Activated effector memory CD4-positive, alpha-beta T cell treated with anti-CD3 and anti-CD28 coated beads, Interleukin-2, amount 50 U/mL, for 16 hours (primary cell): ENCODE results near the gene GSN.
A peak's percentile ranks its signal among the peaks of the same experiment; 100 is the strongest.

Experiments
- DNase-seq: peaks from one replicate; pipeline ENCODE4 v3.0.0-alpha.2; 2020

GSN gene

DNA sequence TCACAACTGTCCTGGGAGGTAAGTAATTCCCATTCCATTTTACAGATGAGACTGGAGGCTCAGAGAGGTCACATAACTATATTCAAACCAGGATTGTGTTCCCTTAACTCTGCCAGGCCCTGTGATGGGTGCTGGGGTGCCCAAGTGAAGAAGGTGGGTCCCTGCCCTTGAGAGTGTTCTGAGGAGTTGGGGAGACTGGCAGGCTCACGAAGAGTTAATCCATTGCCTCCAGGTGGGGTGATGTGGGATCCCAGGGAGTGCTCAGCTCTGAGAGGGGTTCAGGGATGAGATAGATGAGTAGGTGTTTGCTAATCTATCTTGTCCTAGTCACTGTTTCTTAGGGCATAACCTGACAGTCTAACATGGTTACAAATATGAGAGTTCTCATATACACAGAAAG is 36.7 kb downstream of the GSN start:
- no peak for DNase-seq

DNA sequence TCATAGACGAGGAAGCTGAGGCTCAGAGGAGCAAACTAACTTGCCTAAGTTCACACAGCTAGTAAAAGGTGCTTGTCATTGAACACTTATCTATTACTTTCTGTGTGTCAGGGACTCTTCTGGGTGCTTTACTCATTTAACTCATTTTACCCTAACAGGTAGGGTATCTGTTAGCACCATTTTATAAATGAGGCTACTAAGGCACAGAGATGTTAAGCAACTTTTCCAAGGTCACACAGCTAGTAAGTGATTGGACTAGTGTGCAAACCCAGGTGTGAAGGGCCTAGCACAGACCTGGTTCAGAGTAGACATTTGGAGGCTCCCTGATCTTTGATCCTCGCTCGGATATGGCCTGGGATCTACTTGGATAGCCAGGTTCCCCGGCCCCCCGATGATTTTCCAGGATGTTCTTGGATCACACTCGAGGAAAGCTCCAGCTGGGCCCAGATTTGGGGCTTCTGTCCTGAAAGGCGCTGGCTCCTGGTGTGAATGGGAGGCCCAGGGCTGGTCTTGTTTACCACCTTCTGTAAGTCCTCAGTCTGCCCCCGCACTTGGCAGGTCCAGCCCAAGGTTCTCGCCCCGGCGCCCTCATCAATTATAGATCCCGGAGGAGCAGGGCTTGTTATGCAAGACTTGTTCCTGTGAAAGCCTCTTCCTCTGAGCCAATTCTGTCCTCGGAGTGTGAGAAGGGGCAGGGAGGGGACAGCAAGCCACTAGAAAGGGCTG is 37.5 kb downstream of the GSN start:
- DNase-seq, result no peak

DNA sequence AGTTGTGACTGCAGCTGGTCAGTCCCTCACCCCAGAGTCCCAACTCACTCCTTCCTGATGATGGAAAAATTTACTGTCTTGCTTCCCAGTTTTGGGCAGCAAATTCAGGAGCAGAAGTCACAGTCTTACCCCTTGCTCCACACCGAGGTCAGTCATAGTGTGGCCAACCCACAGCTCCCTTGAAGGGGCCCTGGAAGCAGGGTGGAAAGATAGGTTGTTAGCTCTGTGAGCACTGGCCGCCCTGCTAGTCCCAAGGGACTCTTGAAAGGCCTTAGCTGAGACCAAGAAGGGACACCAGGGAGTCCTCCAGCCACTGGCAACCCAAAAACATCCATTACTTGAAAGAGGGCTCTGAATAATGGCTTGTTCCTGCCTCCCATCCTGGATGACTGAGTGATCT is 40.0 kb downstream of the GSN start:
- DNase-seq, result no peak

DNA sequence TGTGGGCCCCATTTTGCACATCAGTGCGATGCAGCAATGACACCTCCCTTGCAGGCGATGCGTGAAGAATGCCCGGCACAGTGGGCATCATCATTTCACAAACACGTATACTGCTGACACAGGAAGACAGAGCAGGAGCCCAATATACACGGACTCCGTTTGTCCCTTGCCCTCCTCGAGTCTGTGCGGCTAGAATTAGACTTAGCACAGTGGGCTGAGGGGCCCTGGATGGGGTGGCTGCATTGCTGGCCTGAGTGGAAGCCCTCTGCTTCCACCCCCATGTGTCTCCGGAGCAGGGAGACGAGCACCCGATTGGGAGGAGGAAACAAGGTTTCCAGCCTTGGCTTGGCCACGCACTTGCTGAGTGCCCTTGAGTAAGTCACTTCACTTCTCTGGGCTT is 40.8 kb downstream of the GSN start:
- DNase-seq, result no peak

DNA sequence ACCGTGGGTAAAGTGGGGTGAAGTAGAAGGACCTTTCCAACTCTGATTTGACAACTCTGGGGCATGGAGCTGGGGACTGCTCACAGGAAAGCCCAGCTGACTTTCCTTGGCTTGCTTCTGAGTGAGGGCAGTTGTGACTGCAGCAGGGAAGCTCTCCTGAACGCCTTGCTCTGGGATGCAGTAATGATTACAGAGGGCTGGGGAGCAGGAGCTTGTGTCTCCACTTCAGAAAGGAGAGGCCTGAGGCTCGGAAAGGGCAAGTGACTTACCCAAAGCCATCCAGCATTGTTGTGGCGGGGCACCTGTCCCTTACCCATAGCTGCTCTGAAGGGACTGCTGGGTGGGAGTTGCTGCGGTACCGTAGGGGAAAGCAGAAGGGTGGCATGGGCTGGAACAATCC is 41.2 kb downstream of the GSN start:
- DNase-seq, result no peak

DNA sequence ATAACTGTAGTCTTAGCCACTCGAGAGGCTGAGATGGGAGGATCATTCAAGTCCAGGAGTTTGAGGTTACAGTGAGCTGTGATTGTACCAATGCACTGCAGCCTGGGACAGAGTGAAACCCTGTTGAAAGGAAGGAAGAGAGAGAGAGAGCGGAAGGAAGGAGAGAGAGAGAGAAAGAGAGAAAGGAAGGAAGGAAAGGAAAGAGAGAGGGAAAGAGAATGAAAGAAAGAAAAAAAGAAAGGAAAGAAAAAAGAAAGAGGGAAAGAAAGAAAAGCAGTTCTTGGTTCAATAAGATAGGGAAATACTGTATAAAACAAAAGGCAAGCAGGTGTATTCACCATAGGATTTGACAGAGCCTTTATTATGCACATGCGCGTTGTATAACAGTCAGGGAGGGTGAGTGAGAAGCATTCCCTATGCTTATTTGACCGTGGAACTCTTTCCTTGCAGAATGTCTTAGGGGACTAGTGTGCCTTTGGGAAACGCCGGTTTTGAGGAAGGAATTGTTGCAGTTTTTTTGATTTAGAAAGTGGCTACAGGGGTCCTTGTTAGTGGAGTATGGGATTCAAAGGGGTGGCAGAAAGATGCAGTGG is 42.0 kb downstream of the GSN start:
- no peak for DNase-seq

DNA sequence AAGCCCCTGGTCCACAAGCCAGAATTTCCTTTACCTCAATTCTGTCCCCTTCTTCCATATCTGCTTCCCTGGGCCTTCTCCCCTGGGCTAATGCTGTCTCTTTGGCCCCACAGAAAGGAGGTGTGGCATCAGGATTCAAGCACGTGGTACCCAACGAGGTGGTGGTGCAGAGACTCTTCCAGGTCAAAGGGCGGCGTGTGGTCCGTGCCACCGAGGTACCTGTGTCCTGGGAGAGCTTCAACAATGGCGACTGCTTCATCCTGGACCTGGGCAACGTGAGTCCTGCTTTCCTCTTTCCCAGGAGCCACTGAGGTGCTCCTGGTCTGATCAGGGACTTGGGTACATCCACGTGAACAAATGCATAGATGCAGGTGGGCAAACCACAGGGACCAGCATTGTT is 42.6 kb downstream of the GSN start:
- DNase-seq, result no peak

DNA sequence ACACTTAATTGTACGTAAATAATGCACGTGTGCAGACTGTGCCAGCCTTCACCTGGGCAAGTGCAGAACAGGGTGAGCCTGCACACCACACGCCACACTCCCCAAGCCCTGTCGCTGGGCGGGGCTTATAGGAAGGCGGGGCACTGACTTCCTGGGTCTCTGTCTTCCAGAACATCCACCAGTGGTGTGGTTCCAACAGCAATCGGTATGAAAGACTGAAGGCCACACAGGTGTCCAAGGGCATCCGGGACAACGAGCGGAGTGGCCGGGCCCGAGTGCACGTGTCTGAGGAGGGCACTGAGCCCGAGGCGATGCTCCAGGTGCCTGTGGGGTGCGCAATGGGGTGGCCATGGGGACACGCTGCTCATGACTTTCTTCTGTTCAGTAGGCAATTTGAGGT is 44.2 kb downstream of the GSN start:
- peak; percentile 8 for DNase-seq

DNA sequence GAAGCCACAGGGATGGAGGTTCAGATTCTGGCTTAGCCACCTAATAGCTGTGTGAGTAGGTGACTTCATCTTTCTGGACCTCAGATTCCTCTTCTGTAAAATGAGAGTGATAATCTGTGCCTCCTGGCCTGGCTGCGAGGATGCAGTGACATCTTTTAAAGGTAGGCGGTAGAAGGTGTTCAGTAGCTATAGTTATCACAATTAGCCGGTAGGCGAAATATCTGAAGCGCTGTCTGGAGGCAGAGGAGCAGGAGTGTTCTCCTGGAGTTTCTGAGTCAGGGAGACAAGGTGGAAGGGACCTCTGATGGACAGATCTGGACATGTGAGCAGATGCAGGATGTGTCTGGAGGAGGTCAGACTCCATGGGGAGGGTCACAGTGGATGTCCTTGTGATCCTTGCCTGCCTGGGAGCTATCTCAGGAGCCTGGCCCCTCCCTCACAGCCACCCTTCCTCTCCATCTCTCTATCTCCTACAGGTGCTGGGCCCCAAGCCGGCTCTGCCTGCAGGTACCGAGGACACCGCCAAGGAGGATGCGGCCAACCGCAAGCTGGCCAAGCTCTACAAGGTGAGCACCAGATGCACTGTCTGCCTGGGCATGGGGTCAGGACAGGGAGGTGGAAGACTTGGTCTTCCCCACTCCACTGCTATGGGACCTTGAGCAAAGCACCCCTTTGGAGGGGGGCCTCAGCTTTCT is 45.6 kb downstream of the GSN start:
- peak; percentile 58 for DNase-seq

DNA sequence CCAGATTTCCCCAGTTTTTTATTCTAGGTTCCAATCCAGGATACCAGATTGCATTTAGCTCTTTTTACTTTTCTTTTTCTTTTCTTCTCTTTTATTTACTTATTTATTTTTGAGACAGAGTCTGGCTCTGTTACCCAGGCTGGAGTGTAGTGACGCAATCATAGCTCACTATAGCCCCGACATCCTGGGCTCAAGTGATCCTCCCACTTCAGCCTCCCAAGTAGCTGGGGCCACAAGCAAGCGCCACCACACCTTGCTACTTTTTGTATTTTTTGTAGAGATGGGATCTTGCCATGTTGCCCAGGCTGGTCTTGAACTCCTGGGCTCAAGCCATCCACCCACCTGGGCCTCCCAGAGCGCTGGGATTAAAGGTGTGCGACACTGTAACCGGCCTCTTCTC is 48.4 kb downstream of the GSN start:
- no peak for DNase-seq

DNA sequence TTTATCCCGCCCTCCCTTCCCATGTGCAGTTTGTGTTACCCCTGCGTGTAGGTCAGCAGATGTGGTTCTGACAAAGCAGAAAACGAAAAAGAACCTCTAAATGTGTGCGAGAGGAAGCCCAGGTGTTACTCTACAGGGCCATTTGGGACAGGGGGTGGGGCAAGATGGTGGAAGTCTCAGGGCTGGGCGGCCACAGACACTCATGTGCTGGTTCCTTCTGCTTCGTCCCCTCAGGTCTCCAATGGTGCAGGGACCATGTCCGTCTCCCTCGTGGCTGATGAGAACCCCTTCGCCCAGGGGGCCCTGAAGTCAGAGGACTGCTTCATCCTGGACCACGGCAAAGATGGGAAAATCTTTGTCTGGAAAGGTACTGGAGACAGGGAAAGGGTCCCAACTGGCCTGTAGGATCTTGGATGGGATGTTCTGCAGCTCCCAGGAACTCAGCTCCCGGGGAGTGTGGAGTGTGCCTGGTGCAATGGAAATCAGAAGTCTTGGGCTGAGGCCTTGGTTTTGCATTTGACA is 49.0 kb downstream of the GSN start:
- no peak for DNase-seq

DNA sequence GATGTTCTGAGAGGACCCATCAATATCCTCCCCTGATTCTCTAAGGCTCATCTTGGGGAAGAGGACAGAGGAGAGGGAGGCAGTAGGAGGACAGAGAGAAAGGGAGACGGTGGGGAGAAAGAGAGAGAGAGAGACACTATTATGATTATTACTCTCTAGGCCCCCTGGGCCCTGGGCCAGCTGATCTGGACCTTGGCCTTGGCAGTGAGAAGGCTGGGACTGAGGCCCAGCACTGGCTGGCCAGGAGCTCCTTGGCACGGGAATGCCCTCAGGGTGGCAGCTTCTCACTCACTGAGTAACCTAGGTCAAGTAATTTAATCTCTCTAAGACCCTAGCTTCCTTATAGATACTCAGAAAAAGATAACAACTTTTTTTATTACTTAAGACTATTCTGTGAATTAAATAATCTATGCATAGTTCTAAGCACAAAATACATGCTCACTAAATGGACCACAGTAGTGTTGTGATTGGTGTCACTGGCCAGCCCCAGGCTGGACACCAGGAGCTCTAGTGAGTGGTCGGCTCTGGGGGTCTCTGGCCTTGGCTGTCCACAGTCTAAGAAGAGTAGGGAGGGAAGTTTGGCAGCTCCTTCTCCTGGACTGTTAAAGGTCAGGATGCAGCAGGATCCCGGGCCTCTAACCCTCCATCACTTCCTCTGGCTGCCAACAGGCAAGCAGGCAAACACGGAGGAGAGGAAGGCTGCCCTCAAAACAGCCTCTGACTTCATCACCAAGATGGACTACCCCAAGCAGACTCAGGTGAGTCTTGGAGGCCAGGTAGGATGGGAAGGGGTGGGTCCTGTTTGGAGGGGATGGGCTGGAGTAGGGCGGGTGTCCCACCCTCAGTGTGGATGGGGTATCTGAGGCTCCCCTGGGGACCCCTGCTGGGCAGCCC is 50.0 kb downstream of the GSN start:
- no peak for DNase-seq

DNA sequence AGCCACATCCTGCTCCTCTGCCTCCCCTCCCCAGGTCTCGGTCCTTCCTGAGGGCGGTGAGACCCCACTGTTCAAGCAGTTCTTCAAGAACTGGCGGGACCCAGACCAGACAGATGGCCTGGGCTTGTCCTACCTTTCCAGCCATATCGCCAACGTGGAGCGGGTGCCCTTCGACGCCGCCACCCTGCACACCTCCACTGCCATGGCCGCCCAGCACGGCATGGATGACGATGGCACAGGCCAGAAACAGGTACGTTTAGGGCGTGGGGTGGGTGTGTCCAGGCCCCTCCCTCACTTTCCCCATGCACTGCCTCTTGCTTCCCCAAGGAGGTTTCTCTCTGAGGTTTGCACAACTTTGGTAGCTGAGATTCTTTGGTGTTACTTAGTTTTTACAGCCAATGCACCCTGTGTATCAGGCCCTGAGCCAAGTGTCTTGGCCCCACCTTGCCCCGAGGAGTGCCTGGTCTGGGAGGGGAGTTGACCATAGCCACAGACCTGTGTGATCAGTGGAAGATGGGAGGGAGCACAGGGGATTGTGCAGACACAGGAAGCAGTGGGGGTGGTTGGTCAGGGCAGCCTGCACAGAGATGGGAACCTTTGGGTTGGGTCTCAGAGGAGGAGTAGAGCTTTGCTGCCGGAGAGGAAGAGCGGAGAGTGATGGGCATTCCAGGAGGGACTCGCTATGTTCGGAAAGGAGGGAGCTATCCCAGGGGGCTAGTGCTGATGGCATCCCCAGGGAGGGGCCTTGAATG is 50.8 kb downstream of the GSN start:
- no peak for DNase-seq

DNA sequence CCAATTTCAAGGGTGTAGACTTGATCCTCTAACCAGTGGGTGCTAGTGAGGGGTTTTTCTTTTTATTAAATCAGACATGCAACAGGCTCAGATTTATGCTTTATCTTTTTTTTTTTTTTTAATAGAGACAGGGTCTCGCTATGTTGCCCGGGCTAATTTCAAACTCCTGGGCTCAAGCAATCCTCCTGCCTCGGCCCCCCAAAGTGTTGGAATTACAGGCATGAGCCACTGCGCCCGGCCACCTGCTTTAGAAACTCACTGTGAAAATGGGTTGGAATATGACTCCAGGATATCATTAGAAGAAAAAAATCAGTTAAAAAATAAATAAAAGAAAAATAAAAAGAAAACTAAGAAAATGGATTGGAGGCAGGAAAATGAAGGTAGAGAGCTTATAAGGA is 51.4 kb downstream of the GSN start:
- no peak for DNase-seq

DNA sequence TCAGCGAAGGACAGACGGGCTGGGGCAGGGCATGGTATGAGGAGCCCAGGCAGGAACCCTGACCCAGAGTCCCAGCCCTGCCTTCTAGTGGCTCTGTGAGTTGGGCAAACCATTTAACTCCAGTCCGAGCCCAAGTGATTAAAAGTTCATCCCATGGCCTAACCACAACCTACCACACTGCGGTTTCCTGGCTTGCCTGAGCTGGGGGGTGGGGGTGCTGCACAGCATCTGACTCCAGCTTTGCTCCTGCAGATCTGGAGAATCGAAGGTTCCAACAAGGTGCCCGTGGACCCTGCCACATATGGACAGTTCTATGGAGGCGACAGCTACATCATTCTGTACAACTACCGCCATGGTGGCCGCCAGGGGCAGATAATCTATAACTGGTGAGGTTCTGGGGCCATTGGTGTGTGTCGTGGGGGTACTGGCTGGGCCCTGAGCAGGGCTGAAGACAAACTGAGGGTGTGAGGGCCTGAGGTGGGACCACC is 53.1 kb downstream of the GSN start:
- DNase-seq, result no peak

DNA sequence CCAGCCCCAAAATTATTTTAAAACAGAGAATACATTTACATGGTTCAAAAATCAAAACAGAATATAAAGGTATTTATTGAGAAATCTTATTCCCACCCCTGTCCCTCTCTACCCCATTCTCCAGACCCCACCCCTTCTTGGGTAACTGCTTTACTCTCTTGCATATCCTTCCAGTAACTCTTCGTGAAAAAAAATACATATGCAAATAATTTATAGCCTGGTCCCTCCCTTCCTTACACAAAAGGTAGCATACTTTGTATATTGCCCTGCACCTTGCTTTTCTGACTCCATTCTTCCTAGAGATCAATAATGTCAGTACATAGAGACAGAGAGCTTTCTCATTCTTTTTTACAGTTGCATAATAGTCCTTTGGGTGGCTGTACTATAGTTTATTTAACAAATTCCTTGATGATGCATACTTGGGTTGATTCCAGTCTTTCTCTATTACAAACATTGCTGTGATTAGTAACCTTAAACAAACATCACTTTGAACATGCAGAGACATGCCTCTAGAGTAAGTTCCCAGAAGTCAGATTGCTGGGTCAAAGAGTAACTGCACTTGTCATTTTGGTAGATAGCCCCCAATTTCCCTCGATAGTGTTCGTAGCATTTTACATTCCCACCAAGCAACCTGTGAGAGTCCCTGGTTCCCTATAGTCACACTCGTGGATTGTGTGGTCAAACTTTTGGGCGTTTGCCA is 54.2 kb downstream of the GSN start:
- DNase-seq, result no peak

DNA sequence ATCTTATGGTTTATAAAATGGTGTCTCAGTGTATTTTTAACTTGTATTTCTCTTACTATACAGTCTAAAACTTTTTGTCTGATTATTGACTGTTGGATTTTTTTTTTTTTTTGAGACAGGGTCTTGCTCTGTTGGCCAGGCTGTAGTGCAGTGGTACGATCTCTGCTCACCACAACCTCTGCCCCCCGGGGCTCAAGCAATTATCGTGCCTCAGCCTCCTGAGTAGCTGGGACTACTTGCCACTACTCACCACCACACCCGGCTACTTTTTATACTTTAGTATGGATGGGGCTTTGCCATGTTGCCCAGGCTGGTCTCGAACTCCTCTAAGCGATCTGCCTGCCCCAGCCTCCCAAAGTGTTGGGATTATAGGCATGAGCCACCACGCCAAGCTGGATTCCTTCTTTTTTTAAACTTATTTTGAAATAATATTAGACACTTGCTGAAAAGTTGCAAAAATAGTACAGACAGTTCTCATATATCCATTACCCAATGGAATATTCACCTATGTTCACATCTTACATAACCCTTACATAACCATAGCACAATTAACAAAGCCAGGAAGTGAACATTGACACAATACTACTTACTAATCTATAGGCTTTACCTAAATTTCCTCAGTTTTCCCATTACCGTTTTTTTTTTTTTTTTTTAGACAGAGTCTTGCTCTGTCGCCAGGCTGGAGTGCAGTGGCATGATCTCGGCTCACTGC is 54.9 kb downstream of the GSN start:
- DNase-seq, result no peak

DNA sequence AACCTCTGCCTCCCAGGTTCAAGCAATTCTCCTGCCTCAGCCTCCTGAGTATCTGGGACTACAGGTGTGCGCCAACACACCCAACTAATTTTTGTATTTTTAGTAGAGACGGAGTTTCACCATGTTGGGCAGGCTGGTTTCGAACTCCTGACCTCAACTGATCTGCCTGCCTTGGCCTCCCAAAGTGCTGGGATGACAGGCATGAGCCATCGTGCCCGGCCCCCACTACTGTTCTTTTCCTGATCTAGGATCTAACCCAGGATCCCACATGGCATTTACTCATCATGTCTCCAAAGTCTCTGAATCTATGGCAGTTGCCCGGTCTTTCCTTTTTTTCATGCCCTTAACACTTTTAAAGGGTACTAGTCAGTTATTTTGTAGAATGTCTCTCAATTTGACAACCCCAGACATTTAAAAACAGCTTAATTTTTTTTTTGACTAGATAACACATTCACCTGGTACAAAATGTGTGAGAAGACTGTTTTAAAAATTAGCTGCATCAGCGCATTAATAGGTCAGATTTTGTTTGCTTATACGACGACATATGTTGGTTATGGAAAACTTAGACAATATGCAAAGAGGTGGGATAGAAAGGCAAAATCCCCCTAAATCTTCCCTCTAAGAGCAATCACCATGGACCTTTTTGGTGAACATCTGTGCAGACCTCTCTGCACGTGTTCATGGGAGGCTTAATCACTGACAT is 55.6 kb downstream of the GSN start:
- DNase-seq, result no peak

DNA sequence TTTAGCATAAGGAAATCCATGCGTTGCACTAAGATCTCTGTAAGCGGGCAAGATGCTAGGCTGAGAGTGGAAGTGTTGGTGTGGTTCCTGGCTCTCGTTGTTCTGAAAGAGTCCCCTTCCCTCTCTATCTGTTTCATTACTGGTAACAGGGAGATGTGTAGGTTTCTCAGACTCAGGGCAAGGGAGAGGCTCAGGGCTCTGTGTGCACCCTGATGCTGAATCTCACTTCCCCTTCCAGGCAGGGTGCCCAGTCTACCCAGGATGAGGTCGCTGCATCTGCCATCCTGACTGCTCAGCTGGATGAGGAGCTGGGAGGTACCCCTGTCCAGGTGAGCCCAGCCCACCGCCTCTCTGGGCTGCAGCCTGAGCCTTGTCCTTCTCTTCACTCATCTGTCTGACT is 56.4 kb downstream of the GSN start:
- DNase-seq, result no peak

DNA sequence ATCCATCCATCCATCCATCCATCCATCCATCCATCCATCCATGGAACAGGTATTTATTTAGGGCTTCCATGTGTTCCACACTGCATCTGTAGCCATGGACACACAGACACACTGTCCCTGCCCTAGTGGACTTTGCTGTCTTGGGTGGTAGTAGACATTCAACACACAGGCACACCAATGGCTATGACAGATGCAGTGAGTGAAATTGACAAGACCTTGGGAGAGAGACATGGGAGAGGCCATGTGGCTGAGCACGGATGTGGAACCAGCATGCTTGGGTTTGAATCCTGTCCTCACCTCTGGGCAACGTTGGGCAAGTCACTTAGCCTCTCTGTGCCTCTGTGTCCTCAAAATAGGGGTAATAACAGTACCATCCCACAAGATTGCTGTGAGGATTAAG is 56.8 kb downstream of the GSN start:
- no peak for DNase-seq
